Spleen (tissue), 11 donors: ENCODE results near the gene PPP1R2C. TPM values are rescaled to one million over a fixed set of nuclear protein-coding genes. Genes with fewer than 3 reads are reported as not detected.

Experiments used
- DNase-seq: peaks from one replicate; pipeline ENCODE4 v3.0.0-alpha.2; 2020
- H3K27ac ChIP-seq, 8 donors: fragments of 200-600 bp; sonication (generic) in 7 of 8; 1 replicate in 4 of 8; 2 replicates in 4 of 8; pipeline versions ENCODE4 v1.5.0 to v1.8.0; 2016 to 2021; ENCODE audit warnings: inconsistent platforms in 4 of 8, mild to moderate bottlenecking in 4 of 8, moderate library complexity in 1 of 8
- H3K27me3 ChIP-seq, 7 donors: fragments of 200-600 bp; sonication (generic) in 6 of 7; replicated peaks in 1 of 7; 1 replicate in 4 of 7; 2 replicates in 3 of 7; pipeline versions ENCODE4 v1.5.0 to v1.8.0; 2016 to 2021; ENCODE audit warnings: inconsistent platforms in 3 of 7, mild to moderate bottlenecking in 1 of 7
- H3K36me3 ChIP-seq, 6 donors: fragments of 200-600 bp; sonication (generic) in 5 of 6; 1 replicate in 4 of 6; 2 replicates in 2 of 6; pipeline versions ENCODE4 v1.5.0 to v1.8.0; 2016 to 2021; ENCODE audit warnings: inconsistent platforms in 2 of 6
- H3K4me1 ChIP-seq, 6 donors: fragments of 200-600 bp; sonication (generic) in 5 of 6; 1 replicate in 3 of 6; 2 replicates in 3 of 6; pipeline versions ENCODE4 v1.5.0 to v1.8.0; 2016 to 2021; ENCODE audit warnings: inconsistent platforms in 3 of 6
- H3K4me3 ChIP-seq, 8 donors: fragments of 200-600 bp; sonication (generic) in 7 of 8; 1 replicate in 4 of 8; 2 replicates in 4 of 8; pipeline versions ENCODE4 v1.5.0 to v1.8.0; 2016 to 2021; ENCODE audit warnings: inconsistent platforms in 4 of 8, mild to moderate bottlenecking in 4 of 8, moderate library complexity in 2 of 8
- H3K9me3 ChIP-seq, 8 donors: fragments of 200-600 bp; sonication (generic) in 7 of 8; 1 replicate in 4 of 8; 2 replicates in 4 of 8; pipeline versions ENCODE4 v1.5.0 to v1.8.0; 2016 to 2021; ENCODE audit warnings: inconsistent platforms in 4 of 8
- CTCF ChIP-seq, 11 experiments: fragments of 200-600 bp in 7 of 11; fragments of 450-650 bp in 4 of 11; sonication (generic) in 4 of 11; IDR thresholded peaks in 8 of 11; conservative IDR thresholded peaks in 3 of 11; 1 replicate in 7 of 11; 2 replicates in 4 of 11; pipeline versions ENCODE4 v1.4.0 to v1.8.0; 2016 to 2021; ENCODE audit warnings: antibody characterized with exemption in 11 of 11, inconsistent platforms in 4 of 11, mild to moderate bottlenecking in 1 of 11
- POLR2A ChIP-seq, 3 donors: fragments of 450-650 bp; IDR thresholded peaks; one replicate each; pipeline ENCODE4 v1.5.1; 2017; ENCODE audit warnings: antibody characterized with exemption in 3 of 3, mild to moderate bottlenecking in 1 of 3
- POLR2AphosphoS5 ChIP-seq, 3 donors: sonication (generic); formaldehyde crosslinking; IDR thresholded peaks; one replicate each; pipeline ENCODE4 v1.5.1; 2017; ENCODE audit warnings: antibody characterized with exemption in 3 of 3
- WGBS, 5 donors: extraction: QIAGEN DNeasy Blood & Tissue Kit in 3 of 5; methylation state at CpG; one replicate each; pipeline versions ENCODE4 v1.1.5 to v1.1.7; 2013 to 2018; 5-methylcytosine and 5-hydroxymethylcytosine counted together
- intact Hi-C: fragments of 100-400 bp; cut with DNase I; formaldehyde crosslinking; loops from one replicate; pipeline ENCODE4 v1.15.0; 2023; ENCODE audit warnings: low total_unique reads
- polyA plus RNA-seq, 3 donors: library from polyadenylated mRNA; stranded (reverse); fragments of 200-250 nt; gene quantifications; one replicate each; pipeline ENCODE4 v1.2.1, GENCODE V29; 2013
- total RNA-seq, 7 donors: library from RNA; depleted of rRNA in 3 of 7; stranded (reverse); fragments of >200 nt in 3 of 7; fragmentation: NEBNext Ultra II Directional in 4 of 7; extraction: Animal tissue kit (Norgen Biotek cat#: 25700) in 4 of 7; gene quantifications; one replicate each; pipeline versions ENCODE4 v1.1.0 to v1.2.1, GENCODE V29; 2016 to 2021
- donor health status: healthy with polysubstance abuse.
- donor health status: DM: no; HTN: no; CAD: no; lungs with moderate emphysema.
- donor health status: DM: no; HTN: no; CAD: no.
- donor health status: Bipolar disorder and iron deficiency.
- donor health status: healthy.
- donor health status: DM: no; HTN: no; CAD: no.
- donor health status: DM: yes; HTN: yes; CAD: no.

The PPP1R2C gene
- total and polyA plus RNA-seq, 10 donors, result 0.28 TPM; not detected in 9

- Histone ChIP-seq H3K36me3 (no peaks in the 10 kb centered on the region), H3K4me1 (peaks cover 0 to 10% (median 3%) of the 10 kb centered on the region in 6 donors), H3K27ac (no peak overlapping the region), H3K27me3 (no peaks in the 10 kb centered on the region), H3K9me3 (no peaks in the 10 kb centered on the region), H3K4me3 (no peak overlapping the region)
- no peak for DNase-seq
- TF ChIP-seq CTCF (IDR thresholded peaks at IDR 0.05 in 8 of 11, conservative IDR thresholded peaks at IDR 0.05 in 3 of 11) (no peak), POLR2AphosphoS5 (IDR thresholded peaks at IDR 0.05) (no peak), POLR2A (IDR thresholded peaks at IDR 0.05) (no peak)
- 84 to 97% (median 88%) methylated on average over 2 of the region's 2 CpGs for WGBS, 5 donors
- intact Hi-C loops, result no loop called here
These were observed 42.7 kb downstream of the PPP1R2C start for GRCh38 chrX:42735250-42735649.

DNA sequence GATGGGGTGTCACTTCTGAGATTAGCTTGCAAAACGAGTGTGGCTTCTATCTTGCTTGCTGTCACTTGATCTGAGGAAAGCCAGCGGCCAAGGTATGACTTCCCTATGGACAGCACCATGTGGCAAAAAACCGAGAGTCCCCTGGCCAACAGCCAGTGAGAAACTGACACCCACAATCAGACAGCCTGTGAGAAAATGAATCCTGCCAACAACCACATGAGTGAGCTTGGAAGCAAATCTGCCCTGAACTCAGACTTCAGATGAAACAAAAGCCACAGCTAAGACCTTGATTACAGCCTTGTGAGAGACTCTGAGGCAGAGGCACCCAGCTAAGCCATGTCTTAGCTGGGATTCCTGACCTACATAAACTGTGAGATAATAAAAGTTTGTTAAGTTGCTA is 45.5 kb downstream of the PPP1R2C start:
- H3K4me3 ChIP-seq, result no peak overlapping the region
- TF ChIP-seq CTCF (IDR thresholded peaks at IDR 0.05 in 8 of 11, conservative IDR thresholded peaks at IDR 0.05 in 3 of 11) (no peak), POLR2AphosphoS5 (IDR thresholded peaks at IDR 0.05) (no peak), POLR2A (IDR thresholded peaks at IDR 0.05) (no peak)
- H3K36me3 ChIP-seq, result no peaks in the 10 kb centered on the region
- no peak for DNase-seq
- no peaks in the 10 kb centered on the region for H3K27me3 ChIP-seq
- H3K9me3 ChIP-seq, result peaks cover 0 to 5% (median 0%) of the 10 kb centered on the region in 8 donors
- WGBS, 5 donors, result 52 to 81% (median 75%) methylated on average over 3 of the region's 3 CpGs
- no peaks in the 10 kb centered on the region for H3K4me1 ChIP-seq
- intact Hi-C loops, result no loop called here
- H3K27ac ChIP-seq, result no peak overlapping the region
